Uterus (tissue), 2 donors: Measurements from ENCODE around the gene ORM2.

Experiments used
- POLR2A ChIP-seq, 2 donors: fragments of 450-650 bp; IDR thresholded peaks; one replicate each; pipeline ENCODE4 v1.6.1; 2016; ENCODE audit warnings: antibody characterized with exemption in 2 of 2, mild to moderate bottlenecking in 1 of 2, moderate library complexity in 1 of 2
- TF ChIP-seq, protein P1 (sequence below), 4 experiments: fragments of 200-600 bp in 2 of 4; fragments of 450-650 bp in 2 of 4; sonication (generic) in 2 of 4; IDR thresholded peaks; one replicate each; pipeline ENCODE4 v1.5.1; 2016 to 2019; ENCODE audit warnings: antibody characterized with exemption in 4 of 4, mild to moderate bottlenecking in 2 of 4, moderate library complexity in 1 of 4

DNA sequence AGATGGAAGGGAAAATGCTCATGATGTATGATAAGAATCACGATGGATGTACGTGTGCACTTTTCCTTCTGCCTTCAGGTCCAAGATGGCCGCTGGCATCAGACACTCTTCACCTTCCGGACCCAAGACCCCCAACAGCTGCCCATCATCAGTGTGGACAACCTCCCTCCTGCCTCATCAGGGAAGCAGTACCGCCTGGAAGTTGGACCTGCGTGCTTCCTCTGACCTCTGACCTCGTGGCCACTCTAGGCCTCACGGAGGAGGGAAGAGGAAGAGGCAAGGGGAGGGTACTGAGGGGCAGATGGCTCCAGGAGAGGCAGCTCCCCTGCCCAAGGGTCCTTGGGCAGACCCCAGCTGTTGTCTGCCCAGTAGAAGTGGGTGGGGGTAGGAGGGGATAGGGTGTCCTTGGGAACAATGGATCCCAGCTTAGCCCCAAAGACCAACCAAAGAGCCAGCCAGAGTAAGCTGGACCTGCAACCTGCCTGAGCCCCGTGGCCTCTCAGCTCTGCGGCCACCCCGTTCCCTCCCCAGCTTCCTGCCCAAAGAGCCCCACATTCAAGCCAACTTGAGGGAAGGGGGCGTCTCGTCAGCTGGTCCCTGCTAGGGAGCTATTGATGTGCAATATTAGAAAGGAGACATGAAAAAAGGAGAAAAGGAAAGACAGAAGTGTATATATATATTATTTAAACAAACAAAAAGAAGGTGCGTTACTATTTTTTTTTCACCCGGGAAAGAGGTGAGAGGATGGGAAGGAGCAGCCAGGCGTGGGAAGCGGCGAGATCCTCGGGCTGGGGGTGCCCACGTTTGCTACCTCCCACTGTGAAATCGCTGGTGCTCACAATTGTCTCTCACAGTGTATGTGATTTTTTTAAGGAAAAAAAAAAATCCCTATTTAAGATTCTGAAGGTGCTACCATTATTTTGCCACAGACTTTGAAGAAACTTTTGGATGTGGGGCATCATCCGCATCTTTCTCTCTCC lies 18.9 kb upstream of the ORM2 start:
- TF ChIP-seq, protein P1, sequence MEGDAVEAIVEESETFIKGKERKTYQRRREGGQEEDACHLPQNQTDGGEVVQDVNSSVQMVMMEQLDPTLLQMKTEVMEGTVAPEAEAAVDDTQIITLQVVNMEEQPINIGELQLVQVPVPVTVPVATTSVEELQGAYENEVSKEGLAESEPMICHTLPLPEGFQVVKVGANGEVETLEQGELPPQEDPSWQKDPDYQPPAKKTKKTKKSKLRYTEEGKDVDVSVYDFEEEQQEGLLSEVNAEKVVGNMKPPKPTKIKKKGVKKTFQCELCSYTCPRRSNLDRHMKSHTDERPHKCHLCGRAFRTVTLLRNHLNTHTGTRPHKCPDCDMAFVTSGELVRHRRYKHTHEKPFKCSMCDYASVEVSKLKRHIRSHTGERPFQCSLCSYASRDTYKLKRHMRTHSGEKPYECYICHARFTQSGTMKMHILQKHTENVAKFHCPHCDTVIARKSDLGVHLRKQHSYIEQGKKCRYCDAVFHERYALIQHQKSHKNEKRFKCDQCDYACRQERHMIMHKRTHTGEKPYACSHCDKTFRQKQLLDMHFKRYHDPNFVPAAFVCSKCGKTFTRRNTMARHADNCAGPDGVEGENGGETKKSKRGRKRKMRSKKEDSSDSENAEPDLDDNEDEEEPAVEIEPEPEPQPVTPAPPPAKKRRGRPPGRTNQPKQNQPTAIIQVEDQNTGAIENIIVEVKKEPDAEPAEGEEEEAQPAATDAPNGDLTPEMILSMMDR (IDR thresholded peaks at IDR 0.05), result no peak
- TF ChIP-seq POLR2A (IDR thresholded peaks at IDR 0.05), result no peak
